Inferior parietal cortex (tissue), 1 donor: ENCODE data around the gene CPE.

ENCODE experiments used
- DNase-seq: peaks from one replicate; pipeline ENCODE4 v3.0.0-alpha.2; 2016; ENCODE audit errors: extremely low spot score

The CPE gene

DNA sequence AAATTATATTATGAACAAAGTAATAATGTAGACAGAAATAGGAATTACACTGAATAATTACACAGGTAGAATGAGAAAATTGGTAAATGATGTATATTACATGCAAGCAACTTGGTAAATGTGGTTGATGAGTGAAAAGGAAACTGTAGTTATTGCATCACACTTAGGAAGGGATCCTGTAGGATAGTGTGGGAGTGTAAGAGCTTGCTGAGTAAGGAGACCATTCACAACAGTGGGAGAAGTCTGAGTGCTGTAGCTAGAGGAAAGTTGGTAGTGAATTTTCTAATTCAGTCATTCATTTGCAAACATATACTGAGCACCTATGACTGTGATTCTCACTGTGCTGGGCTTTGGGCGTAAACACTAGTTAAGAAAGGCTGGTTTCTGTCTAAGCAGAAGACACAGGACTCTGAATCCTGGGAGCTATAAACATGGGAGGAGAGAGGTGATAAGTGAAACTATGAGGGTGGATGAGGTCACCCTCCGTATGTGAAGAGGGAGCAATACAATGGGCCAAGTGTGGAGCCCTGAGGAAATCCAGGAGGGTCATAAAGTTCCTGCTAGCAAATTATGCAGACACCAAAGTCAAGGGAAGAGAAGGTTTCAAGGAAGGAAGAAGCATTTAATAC is 14.2 kb upstream of the CPE start:
- DNase-seq = no peak

DNA sequence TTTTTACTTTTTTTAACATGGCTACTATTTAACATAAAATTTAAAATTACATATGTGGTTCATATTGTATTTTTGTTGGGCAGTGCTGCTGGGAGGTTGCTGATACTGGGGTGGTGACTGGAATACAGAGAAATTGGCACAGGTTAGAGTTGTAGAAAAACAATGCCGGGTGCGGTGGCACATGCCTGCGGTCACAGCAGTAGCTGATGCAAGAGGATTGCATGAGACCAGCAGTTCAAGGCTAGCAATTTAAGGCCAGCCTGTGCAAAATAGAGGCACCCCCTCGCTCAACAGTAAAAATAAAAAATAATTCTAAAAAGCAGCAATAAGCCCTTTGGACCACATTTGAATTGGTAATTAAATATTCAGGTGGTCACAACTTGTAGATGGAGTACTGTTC is 11.8 kb upstream of the CPE start:
- no peak for DNase-seq

DNA sequence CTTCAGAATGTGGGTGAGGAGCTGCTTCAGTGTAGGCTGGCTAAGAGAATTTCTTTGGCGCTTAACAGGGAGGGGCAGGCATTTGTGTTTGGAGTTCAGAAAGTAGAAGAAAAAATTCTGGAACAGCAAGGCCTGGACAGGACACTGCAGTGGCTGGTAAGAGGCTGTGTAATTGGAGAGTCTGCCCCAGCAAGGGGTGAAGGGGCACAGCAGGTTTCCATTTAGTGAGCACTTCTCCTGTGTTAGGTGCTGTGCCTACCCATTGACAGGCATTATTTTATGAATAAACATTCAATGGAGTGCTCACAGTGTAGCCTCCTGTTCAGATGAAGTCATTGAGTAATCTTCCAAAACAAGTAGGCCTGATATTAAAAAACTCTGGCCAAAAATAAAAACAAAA is 10.7 kb upstream of the CPE start:
- no peak for DNase-seq

DNA sequence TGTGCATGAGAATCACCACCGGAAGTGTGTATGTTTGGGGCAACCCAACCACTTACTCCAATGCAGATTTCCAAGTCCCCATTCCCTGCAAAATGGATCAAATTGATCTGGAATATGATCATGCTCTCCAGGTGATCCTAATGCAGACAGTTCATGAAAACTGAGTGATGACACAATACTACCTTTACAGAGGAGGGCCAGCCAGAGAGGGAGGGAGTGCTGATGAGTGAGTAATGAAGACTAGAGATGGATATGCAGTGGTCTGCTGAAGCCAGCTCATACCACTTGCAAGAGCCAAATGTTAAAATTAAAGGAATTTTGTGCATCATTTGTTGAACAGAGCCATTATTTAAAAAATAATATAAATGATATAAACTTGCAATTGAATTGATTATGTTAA is 10.2 kb upstream of the CPE start:
- no peak for DNase-seq

DNA sequence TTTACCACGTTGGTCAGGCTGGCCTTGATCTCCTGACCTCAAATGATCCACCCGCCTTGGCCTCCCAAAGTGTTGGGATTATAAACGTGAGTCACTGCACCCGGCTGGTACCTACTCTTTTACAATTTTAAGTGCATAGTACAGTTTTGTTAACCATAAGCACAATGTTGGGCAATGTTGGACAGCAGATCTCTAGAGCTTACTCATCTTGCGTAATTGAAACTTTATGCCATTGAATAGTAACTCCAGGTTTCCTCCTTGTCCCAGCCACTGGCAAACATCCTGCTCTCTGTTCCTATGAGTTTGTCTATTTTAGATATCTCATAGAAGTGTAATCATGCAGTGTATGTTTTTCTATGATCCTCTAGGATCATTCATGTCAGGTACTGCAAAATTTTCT is 9.3 kb upstream of the CPE start:
- DNase-seq = no peak

DNA sequence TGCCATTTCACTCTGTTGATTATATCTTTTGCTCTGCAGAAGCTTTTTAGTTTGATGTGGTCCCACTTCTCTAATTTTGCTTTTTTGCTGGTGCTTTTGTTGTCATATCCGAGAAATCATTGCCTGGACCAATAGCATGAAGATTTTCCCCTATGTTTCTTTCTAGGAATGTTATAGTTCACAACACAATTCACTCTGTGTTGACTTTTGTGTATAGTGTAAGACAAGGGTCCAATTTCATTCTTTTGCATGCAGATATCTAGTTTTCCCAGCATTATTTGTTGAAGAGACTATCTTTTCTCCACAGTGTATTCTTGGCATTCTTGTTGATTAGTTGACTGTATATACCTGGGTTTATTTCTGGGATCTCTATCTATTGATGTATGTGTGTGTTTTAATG is 8.3 kb upstream of the CPE start:
- DNase-seq = no peak

DNA sequence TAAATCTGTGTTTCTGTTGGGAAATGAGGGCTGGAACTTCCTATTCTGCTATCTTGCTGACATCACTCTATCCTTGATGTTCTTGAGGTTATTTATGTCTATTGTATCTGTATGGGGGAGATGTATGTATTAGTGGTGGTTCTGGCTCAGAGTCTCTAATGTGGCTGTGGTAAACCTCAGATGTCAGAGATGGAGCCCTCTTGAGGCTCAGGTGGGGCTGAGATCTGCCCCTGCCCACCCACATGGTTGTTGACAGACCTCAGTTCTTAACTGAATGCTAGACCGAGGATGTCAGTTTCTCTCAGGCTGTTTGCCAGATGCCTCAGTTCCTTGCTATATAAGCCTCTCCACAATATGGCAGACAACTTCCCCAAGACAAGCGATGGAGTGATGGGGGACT is 3.3 kb upstream of the CPE start:
- DNase-seq = no peak

DNA sequence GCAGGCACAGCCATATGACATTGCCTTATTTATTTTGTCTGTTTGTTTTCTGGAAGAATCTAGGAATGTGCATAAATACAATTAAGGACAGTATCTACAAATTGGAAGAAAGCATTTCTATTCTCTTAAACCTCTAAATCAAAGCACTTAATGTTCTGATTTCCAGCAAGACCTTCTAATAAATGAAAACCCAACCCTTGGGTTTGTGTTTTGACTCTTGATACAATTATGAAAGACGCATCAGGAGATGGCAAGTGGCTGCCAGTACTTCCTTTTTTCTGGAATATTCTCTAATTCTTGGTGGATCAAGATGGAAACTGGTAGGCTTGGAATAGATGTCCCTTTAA is 437 bp upstream of the CPE start:
- no peak for DNase-seq

DNA sequence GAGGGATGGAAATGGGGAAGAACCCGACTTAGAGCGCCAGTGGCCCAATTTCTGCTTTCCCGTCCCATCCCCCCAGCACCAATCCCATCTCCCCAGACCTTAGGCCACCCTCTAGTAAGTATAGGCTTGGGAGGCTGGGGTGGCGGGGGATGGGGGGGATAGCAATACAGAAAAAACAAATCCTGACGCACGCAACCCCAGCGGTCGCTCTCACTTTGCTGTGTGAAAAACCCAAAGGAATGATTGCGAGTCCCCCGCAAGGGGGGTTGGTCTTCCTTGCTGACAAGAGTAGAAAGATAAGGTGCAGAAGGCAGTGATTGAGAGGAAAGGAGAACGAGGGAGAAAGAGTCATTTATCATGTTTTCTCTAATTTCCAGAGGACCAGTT is 863 bp downstream of the CPE start:
- no peak for DNase-seq

DNA sequence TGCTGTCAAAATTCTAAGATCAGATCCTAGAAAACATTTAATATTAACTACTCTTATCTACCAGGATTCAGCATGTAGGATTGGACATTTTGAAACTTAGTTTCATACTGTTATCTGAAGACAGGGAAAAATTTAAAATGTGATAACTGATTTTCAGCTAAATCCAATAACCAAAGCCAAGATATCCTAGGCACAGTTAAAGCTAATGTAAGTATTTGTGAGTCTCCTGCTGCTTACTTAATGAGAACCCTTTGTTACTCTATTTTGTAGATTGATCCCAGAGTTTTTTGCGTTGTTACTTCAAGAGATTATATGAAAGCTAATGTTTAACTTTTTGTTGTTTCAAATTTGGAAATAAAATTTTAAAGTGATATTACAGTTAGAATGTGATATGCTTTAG is 2.0 kb downstream of the CPE start:
- DNase-seq = no peak

DNA sequence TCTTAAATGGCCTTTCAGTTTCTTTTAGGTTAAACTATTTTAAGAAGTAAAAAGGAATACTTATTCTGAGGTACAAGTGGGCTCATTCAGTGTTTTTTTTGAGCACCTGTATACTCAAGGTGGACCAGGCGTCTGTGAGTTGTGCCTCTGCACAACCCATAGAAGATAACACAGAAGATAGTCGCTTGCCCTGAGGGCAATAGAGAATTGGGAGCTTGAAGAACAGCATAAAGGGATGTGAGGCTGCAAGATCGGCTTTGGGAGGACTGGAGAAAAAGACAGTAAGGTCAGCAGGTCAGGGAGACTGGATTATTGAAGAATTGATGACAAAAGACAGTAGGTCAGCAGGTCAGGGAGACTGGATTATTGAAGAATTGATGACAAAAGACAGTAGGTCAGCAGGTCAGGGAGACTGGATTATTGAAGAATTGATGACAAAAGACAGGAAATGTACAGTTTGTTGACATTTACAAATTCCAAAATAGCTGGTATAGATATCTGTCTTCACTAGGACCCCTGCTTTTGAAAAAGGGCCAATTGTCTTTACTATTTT is 3.1 kb downstream of the CPE start:
- DNase-seq = no peak

DNA sequence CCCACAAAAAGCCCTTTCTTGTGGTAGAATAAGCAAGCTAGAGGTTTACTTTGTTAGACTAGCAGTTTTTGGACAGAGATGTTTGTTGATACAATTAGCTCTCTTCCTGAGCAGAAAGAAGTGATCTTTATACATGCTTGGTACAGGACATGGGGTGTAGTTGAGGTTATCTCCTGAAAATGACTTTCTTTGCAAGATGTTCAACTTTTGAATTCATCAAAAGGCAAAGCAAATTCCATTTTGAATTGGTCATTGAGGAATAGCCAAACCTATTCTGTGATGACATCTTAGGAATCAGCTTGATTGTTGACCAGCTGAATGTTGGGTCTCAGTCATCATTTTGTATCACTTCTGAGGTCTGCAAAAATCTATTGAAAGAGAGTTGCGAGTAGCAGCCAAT is 3.8 kb downstream of the CPE start:
- DNase-seq = no peak

DNA sequence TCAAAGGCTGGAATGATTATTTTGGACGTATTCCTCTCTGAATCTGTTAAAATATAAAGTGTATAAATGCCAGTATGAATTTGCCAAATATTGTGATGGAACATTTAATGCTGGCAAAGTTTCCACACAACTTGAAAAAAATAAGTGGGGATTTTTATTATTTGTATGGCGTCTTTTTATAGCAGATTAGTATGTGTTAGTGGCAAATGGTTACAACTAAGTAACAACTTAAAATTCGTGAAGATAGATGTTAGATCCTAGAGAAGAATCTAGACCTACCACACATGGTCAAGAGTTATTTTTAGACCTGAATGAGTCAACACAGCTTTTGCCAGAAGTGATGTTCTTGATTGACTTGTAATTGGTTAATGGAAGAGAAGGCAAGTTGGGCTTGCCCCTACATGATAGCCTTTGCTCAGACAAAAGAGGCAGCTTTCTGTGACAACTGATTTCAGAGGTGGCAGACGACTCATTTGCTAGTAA is 4.8 kb downstream of the CPE start:
- no peak for DNase-seq

DNA sequence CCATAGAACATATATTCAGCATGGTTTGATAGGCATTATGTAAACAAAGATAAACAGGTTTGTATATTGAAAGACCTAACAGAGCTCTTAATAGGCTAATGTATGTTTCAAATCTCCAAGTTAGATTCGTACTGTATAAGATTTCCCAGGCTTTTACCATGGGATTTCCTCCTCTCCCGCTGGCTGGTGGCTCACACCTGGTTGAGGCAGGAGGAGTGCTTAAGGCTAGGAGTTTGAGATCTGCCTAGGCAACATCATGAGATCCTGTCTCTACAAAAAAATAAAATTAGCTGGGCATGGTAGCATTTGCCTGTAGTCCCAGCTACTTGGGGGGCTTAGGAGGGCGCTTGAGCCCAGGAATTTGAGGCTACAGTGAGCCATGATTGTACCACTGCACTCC is 5.4 kb downstream of the CPE start:
- no peak for DNase-seq

DNA sequence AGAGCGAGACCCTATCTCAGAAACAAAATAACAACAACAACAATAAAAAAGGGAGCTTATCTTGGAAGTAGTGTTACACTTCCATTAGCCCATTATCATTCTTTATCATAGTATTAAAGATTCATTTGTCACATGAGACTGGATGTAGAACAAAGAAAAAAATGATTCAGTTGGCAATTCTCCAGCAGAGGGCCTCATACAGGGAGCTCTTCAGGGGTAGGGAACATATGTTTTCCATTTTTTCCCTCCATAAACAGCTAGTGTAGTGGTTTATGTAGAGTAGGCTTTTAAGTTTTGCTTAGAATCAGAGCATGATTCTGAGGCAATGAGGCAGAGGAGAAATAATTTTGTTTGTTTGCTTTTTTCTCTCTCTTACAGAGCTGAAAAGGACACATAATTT is 5.8 kb downstream of the CPE start:
- no peak for DNase-seq

DNA sequence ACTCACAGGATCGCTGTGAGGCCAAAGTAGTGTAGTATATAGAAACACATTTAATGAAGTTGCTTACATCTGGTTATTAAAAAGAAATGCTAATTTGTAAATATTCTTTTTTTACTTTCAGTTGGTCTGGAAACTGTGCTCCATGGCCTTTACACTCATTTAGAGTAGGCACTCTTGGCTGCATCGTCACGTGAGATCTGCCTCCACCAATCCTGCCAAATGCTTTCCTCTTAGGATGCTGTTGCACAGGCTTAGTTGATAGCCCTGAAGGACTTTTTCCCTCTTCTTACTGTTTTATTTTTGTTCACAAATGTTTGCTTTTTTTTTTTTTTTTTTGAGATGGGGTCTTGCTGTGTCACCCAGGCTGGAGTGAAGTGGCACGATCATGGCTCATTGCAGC is 6.3 kb downstream of the CPE start:
- no peak for DNase-seq

DNA sequence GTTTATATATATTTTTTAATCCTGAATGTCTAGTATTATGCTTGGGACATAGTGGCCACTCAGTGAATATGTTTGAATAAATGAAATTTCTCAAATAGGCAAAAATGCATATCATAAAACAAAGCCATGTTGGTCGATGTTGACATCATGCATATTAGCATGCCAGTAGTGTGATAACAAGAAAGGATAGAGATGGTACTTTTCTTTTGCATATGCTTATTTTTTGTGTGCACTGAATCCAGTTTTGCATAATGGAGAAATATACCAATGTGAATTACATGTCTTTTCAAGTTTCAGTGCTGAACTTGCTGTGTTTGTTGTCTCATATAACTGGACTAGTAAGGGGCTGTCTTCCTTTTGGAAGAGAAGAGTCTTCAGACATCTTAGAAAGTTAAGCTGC is 7.5 kb downstream of the CPE start:
- no peak for DNase-seq

DNA sequence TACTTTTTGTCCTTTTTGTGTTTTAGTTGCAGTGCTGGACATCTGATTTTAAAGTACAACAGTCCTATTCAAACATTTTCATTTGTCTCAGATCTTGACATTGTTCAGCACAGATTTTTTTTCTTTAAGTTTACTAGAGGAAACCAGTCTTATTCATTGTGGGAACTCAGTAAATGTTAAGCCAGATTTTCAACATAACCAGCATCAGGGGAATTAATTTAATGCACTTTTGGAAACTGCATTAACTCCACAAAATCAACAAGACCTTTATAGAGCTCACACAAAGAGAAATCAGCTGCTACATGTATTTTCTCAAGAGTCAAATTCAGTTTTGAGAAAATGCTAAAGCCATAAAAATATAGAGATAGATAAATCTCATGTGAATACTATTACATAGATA is 9.9 kb downstream of the CPE start:
- DNase-seq = no peak

DNA sequence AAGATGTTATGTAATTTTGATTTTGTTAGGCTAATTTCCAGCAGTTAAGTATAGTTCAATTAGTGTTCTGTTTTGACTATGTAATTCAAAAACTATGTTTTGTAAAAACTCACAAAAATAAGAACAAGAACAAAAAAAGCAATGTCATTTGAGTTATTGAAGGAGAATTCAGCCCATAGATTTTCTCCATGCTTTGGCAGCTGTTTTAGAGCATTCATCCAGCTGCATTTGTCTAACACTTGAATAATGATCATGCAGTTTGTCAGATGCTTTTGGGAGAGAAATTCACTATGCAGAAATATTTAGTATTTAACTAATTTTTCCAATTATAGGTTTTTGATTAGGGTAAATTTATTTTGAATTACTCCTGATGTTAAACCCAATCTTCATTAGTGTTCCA is 14.2 kb downstream of the CPE start:
- no peak for DNase-seq

DNA sequence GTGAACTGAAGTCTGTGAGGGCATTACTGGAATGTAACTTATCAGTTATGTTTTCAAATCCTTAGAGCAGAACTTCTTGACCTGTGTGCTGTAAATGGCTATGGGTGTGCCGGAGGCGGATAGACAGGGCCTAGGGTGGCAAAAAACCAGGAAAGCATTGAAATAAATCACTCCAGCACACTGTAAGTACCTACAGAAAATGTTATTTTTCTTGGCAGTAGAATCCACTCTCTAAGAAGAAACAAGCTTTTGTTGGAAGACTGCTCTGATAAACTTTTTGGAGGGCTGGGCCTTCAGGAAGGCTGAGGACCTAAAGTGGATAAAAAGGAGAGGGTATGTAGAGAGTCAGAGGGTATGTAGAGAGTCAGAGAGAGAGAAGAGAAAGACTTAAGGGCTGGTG is 14.9 kb downstream of the CPE start:
- no peak for DNase-seq

DNA sequence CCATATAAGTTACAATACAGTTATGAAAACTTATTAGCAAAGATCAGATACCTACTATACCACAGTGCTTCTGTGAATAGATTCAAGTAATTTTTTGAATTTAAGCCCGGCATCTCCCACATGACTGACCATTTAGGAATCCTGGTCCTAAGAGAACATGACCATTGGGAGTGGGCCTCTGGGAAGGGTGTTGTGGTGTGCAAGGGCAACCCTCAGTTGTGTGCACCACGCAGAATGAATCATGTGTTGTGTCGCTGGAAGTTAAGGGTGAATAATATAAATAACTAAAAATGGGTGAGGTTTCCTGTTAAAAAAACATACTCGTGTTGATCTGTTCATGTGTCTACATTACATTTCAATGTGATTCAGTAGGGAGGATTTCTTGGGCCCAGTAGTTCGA is 15.5 kb downstream of the CPE start:
- DNase-seq = no peak

DNA sequence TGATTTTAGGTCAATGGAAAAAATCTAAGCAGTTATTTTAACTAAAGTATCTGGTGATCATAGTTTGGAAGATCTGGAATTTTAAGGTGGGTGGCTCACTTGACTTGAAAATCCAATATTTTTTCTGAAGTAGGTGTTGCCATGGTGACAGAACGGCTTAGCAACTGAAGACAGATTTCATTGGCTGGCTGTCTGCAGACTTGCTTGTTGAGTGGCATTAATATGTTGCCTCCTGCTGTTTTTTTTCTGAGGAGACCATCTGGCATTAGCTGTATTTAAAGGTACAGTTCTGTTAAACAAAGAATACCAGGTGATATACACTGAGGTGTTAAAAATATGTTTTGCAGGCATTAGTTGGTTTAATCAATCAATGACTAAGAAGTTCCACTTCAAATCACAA is 19.8 kb downstream of the CPE start:
- DNase-seq = no peak

DNA sequence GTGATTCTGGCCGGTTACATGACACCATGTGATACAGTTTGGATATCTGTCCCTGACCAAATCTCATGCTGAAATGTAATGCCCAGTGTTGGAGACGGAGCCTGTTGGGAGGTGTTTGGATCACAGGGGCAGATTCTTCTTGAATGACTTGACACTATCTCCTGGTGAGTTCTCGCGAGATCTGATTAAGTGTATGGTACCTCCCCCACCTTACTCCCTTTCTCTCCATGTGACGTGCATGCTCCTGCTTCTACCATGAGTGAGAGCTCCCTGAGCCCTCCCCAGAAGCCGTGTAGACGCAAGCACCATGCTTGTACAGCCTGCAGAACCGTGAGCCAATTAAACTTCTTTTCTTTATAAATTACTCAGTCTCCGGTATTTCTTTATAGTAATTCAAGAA is 23.6 kb downstream of the CPE start:
- DNase-seq = no peak

DNA sequence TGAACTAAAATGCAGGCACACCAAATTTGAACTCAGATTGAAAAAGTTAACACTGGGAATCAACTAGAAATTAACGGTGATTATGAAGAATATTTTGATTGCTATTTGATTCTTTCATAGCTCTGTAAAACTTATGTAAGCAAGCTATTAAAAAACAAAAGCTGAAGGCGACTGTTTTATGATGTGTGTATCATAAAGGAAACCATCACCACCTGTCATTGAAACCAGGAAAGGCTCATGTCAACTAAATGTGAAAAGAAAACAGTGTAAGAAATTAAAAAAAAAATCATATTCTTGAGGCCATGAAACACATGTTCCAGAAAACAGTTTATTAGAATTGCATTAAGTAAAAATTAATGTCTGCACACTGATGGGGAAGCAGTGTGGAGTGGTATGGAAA is 24.2 kb downstream of the CPE start:
- no peak for DNase-seq
